RWPE2 (cell line): ENCODE data around the gene GREB1L.
"Not testable (repeated sequence)": the region's sequence is repeated elsewhere in the genome, so short reads cannot be mapped to it uniquely, and the experiment has no call there.

Experiments
- ATAC-seq: fragments of 200-7000 bp; cut with Tn5 transposase; 3 replicates; pipeline ENCODE4 v1.9.1; 2021; ENCODE audit warnings: low read depth
- DNase-seq: peaks from one replicate; pipeline ENCODE4 v3.0.0-alpha.2; 2020; ENCODE audit warnings: low spot score
- H3K27ac ChIP-seq: fragments of 450-650 bp; 2 replicates; pipeline ENCODE4 v1.5.1; 2017; ENCODE audit warnings: mild to moderate bottlenecking; ENCODE audit not compliant: poor library complexity, severe bottlenecking
- H3K27me3 ChIP-seq: fragments of 250-450 bp; sonication (Bioruptor Pico); 2 replicates; pipeline ENCODE4 v1.5.1; 2021; ENCODE audit warnings: mild to moderate bottlenecking, moderate library complexity; ENCODE audit not compliant: insufficient read depth, poor library complexity, severe bottlenecking
- H3K36me3 ChIP-seq: fragments of 250-450 bp; sonication (Bioruptor Pico); 2 replicates; pipeline ENCODE4 v1.5.1; 2020; ENCODE audit warnings: low read depth, mild to moderate bottlenecking, moderate library complexity
- H3K4me1 ChIP-seq: fragments of 250-450 bp; sonication (Bioruptor Pico); 2 replicates; pipeline ENCODE4 v1.5.1; 2021; ENCODE audit warnings: mild to moderate bottlenecking, moderate library complexity; ENCODE audit not compliant: insufficient read depth, poor library complexity, severe bottlenecking
- H3K4me3 ChIP-seq: fragments of 250-450 bp; sonication (Bioruptor Pico); 2 replicates; pipeline ENCODE4 v1.5.1; 2021; ENCODE audit warnings: mild to moderate bottlenecking, moderate library complexity; ENCODE audit not compliant: severe bottlenecking
- H3K9me3 ChIP-seq: fragments of 250-450 bp; sonication (Bioruptor Pico); 2 replicates; pipeline ENCODE4 v1.5.1; 2021; ENCODE audit warnings: mild to moderate bottlenecking, moderate library complexity; ENCODE audit not compliant: severe bottlenecking
- TF ChIP-seq, protein P1 (sequence below): fragments of 450-650 bp; IDR thresholded peaks from one replicate; pipeline ENCODE4 v1.5.1; 2017; ENCODE audit warnings: mild to moderate bottlenecking, moderate library complexity; ENCODE audit not compliant: poor library complexity, severe bottlenecking

The GREB1L gene

GRCh38 chr18:21363348-21363747, 121.3 kb downstream of the GREB1L start:
- no peaks in the 10 kb centered on the region for H3K4me1 ChIP-seq
- DNase-seq: no peak
- ATAC-seq: no peak
- no peaks in the 10 kb centered on the region for H3K36me3 ChIP-seq
- H3K4me3 ChIP-seq: no peak overlapping the region
- no peak overlapping the region for H3K27ac ChIP-seq
- no peaks in the 10 kb centered on the region for H3K9me3 ChIP-seq
- no peaks in the 10 kb centered on the region for H3K27me3 ChIP-seq
- TF ChIP-seq, protein P1, sequence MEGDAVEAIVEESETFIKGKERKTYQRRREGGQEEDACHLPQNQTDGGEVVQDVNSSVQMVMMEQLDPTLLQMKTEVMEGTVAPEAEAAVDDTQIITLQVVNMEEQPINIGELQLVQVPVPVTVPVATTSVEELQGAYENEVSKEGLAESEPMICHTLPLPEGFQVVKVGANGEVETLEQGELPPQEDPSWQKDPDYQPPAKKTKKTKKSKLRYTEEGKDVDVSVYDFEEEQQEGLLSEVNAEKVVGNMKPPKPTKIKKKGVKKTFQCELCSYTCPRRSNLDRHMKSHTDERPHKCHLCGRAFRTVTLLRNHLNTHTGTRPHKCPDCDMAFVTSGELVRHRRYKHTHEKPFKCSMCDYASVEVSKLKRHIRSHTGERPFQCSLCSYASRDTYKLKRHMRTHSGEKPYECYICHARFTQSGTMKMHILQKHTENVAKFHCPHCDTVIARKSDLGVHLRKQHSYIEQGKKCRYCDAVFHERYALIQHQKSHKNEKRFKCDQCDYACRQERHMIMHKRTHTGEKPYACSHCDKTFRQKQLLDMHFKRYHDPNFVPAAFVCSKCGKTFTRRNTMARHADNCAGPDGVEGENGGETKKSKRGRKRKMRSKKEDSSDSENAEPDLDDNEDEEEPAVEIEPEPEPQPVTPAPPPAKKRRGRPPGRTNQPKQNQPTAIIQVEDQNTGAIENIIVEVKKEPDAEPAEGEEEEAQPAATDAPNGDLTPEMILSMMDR: no peak

DNA sequence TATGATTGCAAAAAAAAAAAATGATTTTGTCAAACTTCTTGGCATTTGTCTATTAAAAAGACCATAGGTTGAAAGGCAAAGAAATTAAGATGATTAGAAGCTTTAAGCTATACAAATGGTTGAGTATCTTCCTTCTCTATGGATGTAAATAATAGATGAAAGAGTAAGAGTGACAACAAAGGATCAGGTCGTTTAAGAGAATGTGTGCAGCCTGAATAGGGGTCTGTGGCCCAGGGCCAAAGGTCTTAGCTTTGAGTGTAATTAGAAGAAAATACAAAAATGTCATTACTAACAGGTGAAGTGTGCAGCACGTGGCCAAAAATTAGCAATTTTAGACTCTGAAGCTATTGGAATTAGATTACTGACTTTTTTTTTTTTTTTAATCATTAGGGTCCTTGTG, 122.4 kb downstream of the GREB1L start:
- TF ChIP-seq, protein P1: no peak
- Histone ChIP-seq H3K27me3 (no peaks in the 10 kb centered on the region), H3K27ac (no peak overlapping the region), H3K36me3 (no peaks in the 10 kb centered on the region), H3K9me3 (no peaks in the 10 kb centered on the region), H3K4me3 (no peak overlapping the region), H3K4me1 (no peaks in the 10 kb centered on the region)
- no peak for DNase-seq
- ATAC-seq: no peak

GRCh38 chr18:21366896-21367295, 124.9 kb downstream of the GREB1L start:
- ATAC-seq (no peak), DNase-seq (no peak)
- TF ChIP-seq, protein P1: no peak
- H3K27me3 ChIP-seq: no peaks in the 10 kb centered on the region
- no peaks in the 10 kb centered on the region for H3K36me3 ChIP-seq
- no peaks in the 10 kb centered on the region for H3K4me1 ChIP-seq
- no peak overlapping the region for H3K27ac ChIP-seq
- H3K9me3 ChIP-seq: no peaks in the 10 kb centered on the region
- H3K4me3 ChIP-seq: no peak overlapping the region

- Histone ChIP-seq H3K9me3 (no peaks in the 10 kb centered on the region), H3K27ac (no peak overlapping the region), H3K4me3 (no peak overlapping the region), H3K4me1 (no peaks in the 10 kb centered on the region), H3K27me3 (no peaks in the 10 kb centered on the region), H3K36me3 (no peaks in the 10 kb centered on the region)
- DNase-seq (no peak), ATAC-seq (no peak)
- TF ChIP-seq, protein P1: no peak
Observed at GRCh38 chr18:21369146-21369545, 127.1 kb downstream of the GREB1L start.

GRCh38 chr18:21369597-21369996, 127.6 kb downstream of the GREB1L start:
- not testable (repeated sequence) for H3K27ac ChIP-seq, DNase-seq, H3K36me3 ChIP-seq, H3K27me3 ChIP-seq, H3K4me3 ChIP-seq, ATAC-seq, H3K9me3 ChIP-seq, H3K4me1 ChIP-seq
